ENCODE data around the gene TRIM8.

- TF ChIP-seq CREB1 (IDR thresholded peaks at IDR 0.05; ENCODE audit: low read depth): no peak
- TF ChIP-seq CEBPB (IDR thresholded peaks at IDR 0.05): no peak
- no peak for TF ChIP-seq TCF12 (IDR thresholded peaks at IDR 0.05; ENCODE audit: low read depth)
- no peak for TF ChIP-seq TEAD4 (IDR thresholded peaks at IDR 0.05)
- TF ChIP-seq EP300 (IDR thresholded peaks at IDR 0.05; ENCODE audit: borderline replicate concordance): no peak
- no peak for TF ChIP-seq TAF1 (IDR thresholded peaks at IDR 0.05; ENCODE audit: low read depth)
- no peak for TF ChIP-seq MAX (IDR thresholded peaks at IDR 0.05)
- TF ChIP-seq ZBTB7A (IDR thresholded peaks at IDR 0.05; ENCODE audit: low read depth): no peak
Measured at GRCh38 chr10:102648889-102649796, 4.9 kb downstream of the TRIM8 start.
